CD14-positive monocyte (primary cell): ENCODE results near the gene CNOT4. TPM values are rescaled to one million over a fixed set of nuclear protein-coding genes. Genes with fewer than 3 reads are reported as not detected.
A peak's percentile ranks its signal among the peaks of the same experiment; 100 is the strongest.

ENCODE experiments used
- DNase-seq, 3 donors: peaks; one replicate each; pipeline ENCODE4 v3.0.0-alpha.2; 2011 to 2022
- H2AFZ ChIP-seq: 2 replicates; pipeline ENCODE4 v1.6.0; 2012; ENCODE audit warnings: mild to moderate bottlenecking, low read depth, low read length, inconsistent platforms; ENCODE audit not compliant: insufficient read depth, poor library complexity, severe bottlenecking
- H3K27ac ChIP-seq, 2 donors: 1 replicate in 1 of 2; 2 replicates in 1 of 2; pipeline ENCODE4 v1.5.1; 2012 to 2013; ENCODE audit warnings: low read length in 2 of 2, control low read depth in 1 of 2, inconsistent platforms in 1 of 2, low read depth in 1 of 2, mild to moderate bottlenecking in 1 of 2
- H3K27me3 ChIP-seq, 2 donors: one replicate each; pipeline versions ENCODE4 v1.6.0 to v1.6.1; 2011 to 2013; ENCODE audit warnings: low read length in 2 of 2; ENCODE audit not compliant: control insufficient read depth in 2 of 2, insufficient read depth in 2 of 2
- H3K36me3 ChIP-seq, 2 donors: replicated peaks in 1 of 2; 1 replicate in 1 of 2; 2 replicates in 1 of 2; pipeline versions ENCODE4 v1.5.1 to v1.6.1; 2012 to 2013; ENCODE audit warnings: low read length in 2 of 2, control low read depth in 1 of 2, inconsistent platforms in 1 of 2, mild to moderate bottlenecking in 1 of 2; ENCODE audit not compliant: insufficient read depth in 2 of 2, control insufficient read depth in 1 of 2
- H3K4me1 ChIP-seq, 2 donors: 1 replicate in 1 of 2; 2 replicates in 1 of 2; pipeline versions ENCODE4 v1.5.1 to v1.6.1; 2012 to 2013; ENCODE audit warnings: low read length in 2 of 2, control low read depth in 1 of 2, inconsistent platforms in 1 of 2, mild to moderate bottlenecking in 1 of 2, moderate library complexity in 1 of 2; ENCODE audit not compliant: insufficient read depth in 2 of 2, control insufficient read depth in 1 of 2
- H3K4me2 ChIP-seq: replicated peaks from 2 replicates; pipeline ENCODE3; 2012; ENCODE audit warnings: low read length, moderate library complexity, mild to moderate bottlenecking; ENCODE audit not compliant: poor library complexity, severe bottlenecking; ENCODE audit errors: extremely low read depth
- H3K4me3 ChIP-seq, 3 experiments: fragments of 200-600 bp in 1 of 3; sonication (generic) in 1 of 3; replicated peaks in 1 of 3; 1 replicate in 2 of 3; 2 replicates in 1 of 3; pipeline ENCODE4 v1.5.1; 2011 to 2013; ENCODE audit warnings: low read length in 3 of 3, mild to moderate bottlenecking in 3 of 3, control low read depth in 2 of 3, low read depth in 2 of 3, inconsistent platforms in 1 of 3, moderate library complexity in 1 of 3
- H3K79me2 ChIP-seq: 2 replicates; pipeline ENCODE4 v1.6.0; 2012; ENCODE audit warnings: mild to moderate bottlenecking, control low read depth, inconsistent platforms, low read length, moderate library complexity; ENCODE audit not compliant: insufficient read depth
- H3K9ac ChIP-seq: 2 replicates; pipeline ENCODE4 v1.6.0; 2017; ENCODE audit warnings: low read length, mild to moderate bottlenecking; ENCODE audit not compliant: insufficient read depth, poor library complexity, severe bottlenecking
- H3K9me3 ChIP-seq, 2 donors: replicated peaks in 1 of 2; 1 replicate in 1 of 2; 2 replicates in 1 of 2; pipeline versions ENCODE4 v1.5.1 to v1.6.1; 2012 to 2013; ENCODE audit warnings: low read length in 2 of 2, control low read depth in 1 of 2; ENCODE audit not compliant: control insufficient read depth in 1 of 2, insufficient read depth in 1 of 2
- H4K20me1 ChIP-seq: 2 replicates; pipeline ENCODE4 v1.6.0; 2012; ENCODE audit warnings: mild to moderate bottlenecking, low read length, control low read depth, moderate library complexity; ENCODE audit not compliant: insufficient read depth
- H3K27ac Mint-ChIP-seq, 7 donors: one replicate each; pipeline ENCODE4 v1.8.0; 2020; ENCODE audit warnings: mild to moderate bottlenecking in 7 of 7, mixed read lengths in 7 of 7, moderate library complexity in 6 of 7, inconsistent platforms in 2 of 7
- H3K27me3 Mint-ChIP-seq, 3 donors: one replicate each; pipeline ENCODE4 v1.8.0; 2021 to 2022; ENCODE audit warnings: low read depth in 3 of 3, mild to moderate bottlenecking in 3 of 3, mixed read lengths in 3 of 3, moderate library complexity in 3 of 3, inconsistent platforms in 1 of 3
- H3K36me3 Mint-ChIP-seq, 2 donors: one replicate each; pipeline ENCODE4 v1.8.0; 2020; ENCODE audit warnings: mixed read lengths in 2 of 2, inconsistent platforms in 1 of 2, mild to moderate bottlenecking in 1 of 2
- H3K4me1 Mint-ChIP-seq: one replicate; pipeline ENCODE4 v1.8.0; 2020; ENCODE audit warnings: mild to moderate bottlenecking, mixed read lengths
- H3K4me3 Mint-ChIP-seq, 2 donors: one replicate each; pipeline ENCODE4 v1.8.0; 2020; ENCODE audit warnings: mild to moderate bottlenecking in 2 of 2, mixed read lengths in 2 of 2, moderate library complexity in 1 of 2
- H3K9me3 Mint-ChIP-seq, 7 donors: one replicate each; pipeline ENCODE4 v1.8.0; 2020 to 2022; ENCODE audit warnings: mixed read lengths in 7 of 7, mild to moderate bottlenecking in 6 of 7, moderate library complexity in 6 of 7, inconsistent platforms in 2 of 7
- CTCF ChIP-seq: fragments of 200-600 bp; IDR thresholded peaks from one replicate; pipeline ENCODE4 v1.8.0; 2022; ENCODE audit warnings: antibody characterized with exemption, mild to moderate bottlenecking
- whole genome bisulfite sequencing: methylation state at CpG from one replicate; pipeline ENCODE4 v1.1.5; 2013; ENCODE audit warnings: missing lambda C conversion rate; ENCODE audit not compliant: insufficient coverage; 5-methylcytosine and 5-hydroxymethylcytosine counted together
- intact Hi-C, 2 donors: fragments of 100-400 bp; cut with micrococcal nuclease; formaldehyde crosslinking; loops; one replicate each; pipeline versions ENCODE4 v1.15.0 to v1.15.1; 2023
- polyA plus RNA-seq, 3 donors: library from polyadenylated mRNA; depleted of rRNA in 1 of 3; unstranded in 2 of 3; stranded (reverse) in 1 of 3; fragments of 300-500 nt in 2 of 3; fragments of >200 nt in 1 of 3; fragmentation: Illumina TruSeq in 2 of 3; gene quantifications; 1 replicate in 2 of 3; 2 replicates in 1 of 3; pipeline ENCODE4 v1.2.3, GENCODE V29; 2012 to 2021

CNOT4 gene
- polyA plus RNA-seq, 3 donors: 4.3 to 7.9 (median 6.3) TPM

GRCh38 chr7:135407884-135408283, 102.0 kb downstream of the CNOT4 start:
- TF ChIP-seq CTCF: no peak
- peaks cover 32 to 36% of the 10 kb centered on the region in 2 donors for H3K36me3 Mint-ChIP-seq
- H3K4me3 Mint-ChIP-seq: no peak overlapping the region
- Histone ChIP-seq H3K9ac (no peak overlapping the region), H3K4me2 (no peak overlapping the region), H3K27me3 (no peaks in the 10 kb centered on the region), H3K27ac (no peak overlapping the region), H2AFZ (no peak overlapping the region), H3K9me3 (no peaks in the 10 kb centered on the region), H3K79me2 (no peaks in the 10 kb centered on the region), H4K20me1 (no peaks in the 10 kb centered on the region), H3K4me1 (no peaks in the 10 kb centered on the region), H3K36me3 (peaks cover 19 to 59% of the 10 kb centered on the region in 2 donors), H3K4me3 (no peak overlapping the region)
- intact Hi-C loops: no loop called here
- H3K9me3 Mint-ChIP-seq: peaks cover 0 to 2% (median 0%) of the 10 kb centered on the region in 7 donors
- no peak for DNase-seq
- peaks cover 2% of the 10 kb centered on the region for H3K4me1 Mint-ChIP-seq
- H3K27me3 Mint-ChIP-seq: no peaks in the 10 kb centered on the region
- no peak overlapping the region for H3K27ac Mint-ChIP-seq

GRCh38 chr7:135406918-135407317, 103.0 kb downstream of the CNOT4 start:
- peaks cover 30 to 36% of the 10 kb centered on the region in 2 donors for H3K36me3 Mint-ChIP-seq
- H3K27ac ChIP-seq: no peak overlapping the region
- no peaks in the 10 kb centered on the region for H4K20me1 ChIP-seq
- peaks cover 0 to 2% (median 0%) of the 10 kb centered on the region in 7 donors for H3K9me3 Mint-ChIP-seq
- WGBS: 100% methylated on average over 2 of the region's 3 CpGs
- no peaks in the 10 kb centered on the region for H3K9me3 ChIP-seq
- no peak overlapping the region for H3K9ac ChIP-seq
- peaks cover 3% of the 10 kb centered on the region for H3K4me1 Mint-ChIP-seq
- TF ChIP-seq CTCF: no peak
- no peak overlapping the region for H2AFZ ChIP-seq
- peaks cover 14 to 54% of the 10 kb centered on the region in 2 donors for H3K36me3 ChIP-seq
- no peak overlapping the region for H3K4me3 Mint-ChIP-seq
- H3K79me2 ChIP-seq: no peaks in the 10 kb centered on the region
- H3K4me3 ChIP-seq: no peak overlapping the region
- peak overlapping the region in 2 of 7 donors; percentile 18 to 48 for H3K27ac Mint-ChIP-seq
- intact Hi-C loops: no loop called here
- no peak for DNase-seq
- H3K27me3 ChIP-seq: no peaks in the 10 kb centered on the region
- H3K4me1 ChIP-seq: no peaks in the 10 kb centered on the region
- no peaks in the 10 kb centered on the region for H3K27me3 Mint-ChIP-seq
- no peak overlapping the region for H3K4me2 ChIP-seq
